Adipocyte (in vitro differentiated cells): ENCODE results near the gene EDARADD.

ENCODE experiments used
- DNase-seq: peaks from one replicate; pipeline ENCODE4 v3.0.0-alpha.2; 2015; ENCODE audit warnings: low read depth
- H3K27me3 ChIP-seq: replicated peaks from 2 replicates; pipeline ENCODE4 v1.7.0; 2013; ENCODE audit warnings: mild to moderate bottlenecking, low read length, moderate library complexity; ENCODE audit not compliant: control insufficient read depth, insufficient read depth
- H3K36me3 ChIP-seq: 2 replicates; pipeline ENCODE4 v1.7.0; 2013; ENCODE audit warnings: low read length, mild to moderate bottlenecking, moderate library complexity; ENCODE audit not compliant: control insufficient read depth, insufficient read depth, severe bottlenecking
- H3K4me1 ChIP-seq: 2 replicates; pipeline ENCODE4 v1.7.0; 2013; ENCODE audit warnings: mild to moderate bottlenecking, low read length, moderate library complexity; ENCODE audit not compliant: control insufficient read depth, insufficient read depth
- H3K4me3 ChIP-seq: 2 replicates; pipeline ENCODE4 v1.7.0; 2013; ENCODE audit warnings: mild to moderate bottlenecking, low read length, moderate library complexity
- H3K9ac ChIP-seq: 2 replicates; pipeline ENCODE4 v1.7.0; 2013; ENCODE audit warnings: mild to moderate bottlenecking, low read length, moderate library complexity
- H3K9me3 ChIP-seq: 2 replicates; pipeline ENCODE4 v1.7.0; 2013; ENCODE audit warnings: mild to moderate bottlenecking, low read length, moderate library complexity; ENCODE audit not compliant: control insufficient read depth

Gene EDARADD

DNA sequence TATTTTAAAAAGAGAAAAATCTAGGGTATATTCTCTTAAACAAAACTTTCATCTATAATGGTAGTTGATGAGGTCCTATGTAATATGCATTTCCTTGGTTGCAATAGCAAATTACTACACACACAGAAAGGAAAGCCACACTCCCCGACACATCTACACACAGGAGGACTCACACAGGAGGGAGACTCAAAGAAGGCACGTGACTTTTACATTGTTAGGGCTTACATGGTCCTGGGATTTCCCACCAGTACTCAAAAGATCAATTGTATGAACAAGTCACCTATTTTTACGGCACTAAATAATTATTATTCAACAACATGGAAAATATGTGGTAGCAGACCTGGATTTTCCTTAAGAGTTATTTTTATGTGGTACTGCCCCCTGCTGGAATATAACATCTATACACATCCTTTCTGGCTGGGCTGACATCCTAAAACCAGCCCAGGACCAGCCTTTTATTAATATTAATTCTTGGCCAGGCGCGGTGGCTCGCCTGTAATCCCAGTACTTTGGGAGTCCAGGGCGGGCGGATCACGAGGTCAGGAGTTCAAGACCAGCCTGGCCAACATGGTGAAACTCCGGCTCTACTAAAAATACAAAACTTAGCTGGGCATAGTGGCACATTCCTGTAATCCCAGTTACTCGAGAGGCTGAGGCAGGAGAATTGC, 95.8 kb downstream of the EDARADD start:
- Histone ChIP-seq H3K4me1 (no peaks in the 10 kb centered on the region), H3K36me3 (no peaks in the 10 kb centered on the region), H3K9ac (no peak overlapping the region), H3K27me3 (peaks cover 30% of the 10 kb centered on the region), H3K9me3 (no peaks in the 10 kb centered on the region), H3K4me3 (no peak overlapping the region)
- DNase-seq = peak; percentile 85

- no peaks in the 10 kb centered on the region for H3K4me1 ChIP-seq
- no peak for DNase-seq
- no peak overlapping the region for H3K9ac ChIP-seq
- H3K4me3 ChIP-seq = no peak overlapping the region
- no peaks in the 10 kb centered on the region for H3K36me3 ChIP-seq
- H3K27me3 ChIP-seq = peaks cover 37% of the 10 kb centered on the region
- no peaks in the 10 kb centered on the region for H3K9me3 ChIP-seq
Measured at GRCh38 chr1:236491469-236492136, 97.5 kb downstream of the EDARADD start.

DNA sequence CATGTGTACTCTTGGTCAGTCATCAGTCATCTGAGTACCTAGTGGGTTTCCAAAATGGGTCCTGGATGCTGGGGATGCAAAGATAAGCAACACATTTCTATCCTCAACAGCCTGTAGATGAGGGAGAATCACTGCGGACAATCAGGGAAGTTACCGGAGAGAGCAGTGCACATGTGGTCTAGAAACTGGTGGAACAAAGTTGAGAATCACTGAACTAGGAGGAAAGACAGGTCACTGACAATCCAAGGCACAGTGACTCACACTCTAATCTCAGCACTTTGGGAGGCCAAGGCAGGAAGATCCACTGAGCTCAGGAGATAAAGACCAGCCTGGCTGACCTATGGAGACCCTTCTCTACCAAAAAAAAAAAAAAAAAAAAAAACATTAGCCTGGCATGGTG, 98.3 kb downstream of the EDARADD start:
- H3K4me1 ChIP-seq = no peaks in the 10 kb centered on the region
- no peak overlapping the region for H3K9ac ChIP-seq
- H3K36me3 ChIP-seq = no peaks in the 10 kb centered on the region
- no peaks in the 10 kb centered on the region for H3K9me3 ChIP-seq
- peaks cover 31% of the 10 kb centered on the region for H3K27me3 ChIP-seq
- H3K4me3 ChIP-seq = no peak overlapping the region
- no peak for DNase-seq

DNA sequence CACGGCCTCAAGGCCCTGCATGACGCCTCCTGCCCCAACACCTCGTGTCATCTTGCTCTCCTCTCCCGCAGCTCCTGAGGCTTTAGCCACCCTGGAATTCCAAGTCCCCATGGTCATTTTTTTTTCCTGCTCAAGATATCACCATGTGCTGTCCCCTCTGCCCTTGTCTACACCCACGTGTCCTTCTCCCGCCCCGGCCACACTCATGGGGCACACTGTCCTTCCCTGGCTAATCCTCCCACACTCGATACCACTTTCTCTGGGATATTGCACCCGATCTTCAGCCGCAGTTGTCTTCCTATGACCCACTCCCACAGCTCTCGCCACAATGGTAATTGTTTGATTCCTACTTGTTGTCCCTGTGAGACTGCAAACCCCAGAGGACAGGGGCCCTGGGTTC, 100.0 kb downstream of the EDARADD start:
- H3K9ac ChIP-seq = no peak overlapping the region
- H3K9me3 ChIP-seq = no peaks in the 10 kb centered on the region
- DNase-seq = no peak
- H3K36me3 ChIP-seq = no peaks in the 10 kb centered on the region
- peaks cover 27% of the 10 kb centered on the region for H3K27me3 ChIP-seq
- no peaks in the 10 kb centered on the region for H3K4me1 ChIP-seq
- H3K4me3 ChIP-seq = no peak overlapping the region

DNA sequence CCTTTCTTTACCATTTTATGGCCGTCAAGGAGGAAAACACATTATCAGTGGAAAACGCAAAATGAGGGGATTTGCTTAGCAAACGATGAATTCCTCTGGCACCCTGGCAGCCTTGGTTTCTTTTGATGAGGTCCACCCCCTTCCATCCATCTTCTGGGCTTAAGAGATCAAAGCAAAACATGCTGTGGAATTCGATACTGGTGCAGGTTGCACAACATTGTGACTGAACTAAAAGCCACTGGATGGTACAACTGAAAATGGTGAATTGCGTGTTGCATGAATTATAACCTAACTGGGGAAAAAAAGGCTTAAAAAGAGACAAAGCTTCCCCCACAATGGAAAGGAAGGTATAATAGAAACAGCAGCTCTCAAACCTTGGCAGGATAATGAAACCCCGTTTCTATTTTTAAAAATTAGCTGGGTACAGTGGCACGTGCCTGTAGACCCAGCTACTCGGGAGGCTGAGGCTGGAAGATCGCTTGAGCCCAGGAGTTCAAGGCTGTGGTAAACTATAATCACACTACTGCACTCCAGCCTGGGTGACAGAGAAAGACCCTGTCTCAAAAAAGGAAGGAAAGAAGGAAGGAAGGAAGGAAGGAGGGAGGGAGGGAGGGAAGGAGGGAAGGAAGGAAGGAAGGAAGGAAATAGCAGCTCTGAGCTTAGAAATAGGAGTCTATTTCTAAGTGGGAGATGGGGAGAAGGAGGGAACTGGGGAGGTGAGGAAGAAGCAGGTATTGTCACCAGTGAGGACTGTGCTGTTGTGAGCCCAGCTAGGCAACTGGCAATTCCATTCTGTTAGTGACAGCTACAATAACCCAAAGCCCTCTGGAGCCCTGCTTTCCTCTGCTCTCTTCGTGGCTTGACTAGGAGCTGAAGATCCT, 100.7 kb downstream of the EDARADD start:
- no peaks in the 10 kb centered on the region for H3K9me3 ChIP-seq
- peak; percentile 29 for DNase-seq
- no peaks in the 10 kb centered on the region for H3K36me3 ChIP-seq
- H3K9ac ChIP-seq = no peak overlapping the region
- no peaks in the 10 kb centered on the region for H3K4me1 ChIP-seq
- H3K27me3 ChIP-seq = peaks cover 27% of the 10 kb centered on the region
- H3K4me3 ChIP-seq = no peak overlapping the region

DNA sequence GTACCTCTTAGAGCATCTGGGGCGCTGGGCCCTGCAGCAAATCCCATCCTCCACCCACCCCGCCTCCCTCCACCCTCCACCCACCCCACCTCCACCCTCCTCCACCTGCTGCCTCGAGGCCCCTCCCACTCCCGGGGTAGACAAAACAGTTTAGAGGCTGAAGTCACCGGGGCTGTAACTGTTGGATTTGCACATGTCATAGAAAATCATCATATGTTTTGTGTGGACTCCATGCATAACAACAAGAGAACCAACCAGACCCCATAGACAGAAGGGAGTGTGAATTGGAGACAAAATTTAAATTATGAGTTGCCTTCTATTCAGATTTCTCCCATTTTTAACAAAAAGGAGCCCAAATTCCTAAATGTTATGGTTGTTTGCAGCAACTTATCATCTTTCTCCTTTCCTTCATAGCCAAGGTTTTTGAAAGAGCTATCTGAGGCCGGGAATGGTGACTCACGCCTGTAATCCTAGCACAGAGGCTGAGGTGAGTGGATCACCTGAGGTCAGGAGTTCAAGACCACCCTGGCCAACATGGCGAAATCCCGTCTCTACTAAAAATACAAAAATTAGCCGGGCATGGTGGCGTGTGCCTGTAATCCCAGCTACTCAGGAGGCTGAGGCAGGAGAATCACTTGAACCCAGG, 101.5 kb downstream of the EDARADD start:
- no peak for DNase-seq

DNA sequence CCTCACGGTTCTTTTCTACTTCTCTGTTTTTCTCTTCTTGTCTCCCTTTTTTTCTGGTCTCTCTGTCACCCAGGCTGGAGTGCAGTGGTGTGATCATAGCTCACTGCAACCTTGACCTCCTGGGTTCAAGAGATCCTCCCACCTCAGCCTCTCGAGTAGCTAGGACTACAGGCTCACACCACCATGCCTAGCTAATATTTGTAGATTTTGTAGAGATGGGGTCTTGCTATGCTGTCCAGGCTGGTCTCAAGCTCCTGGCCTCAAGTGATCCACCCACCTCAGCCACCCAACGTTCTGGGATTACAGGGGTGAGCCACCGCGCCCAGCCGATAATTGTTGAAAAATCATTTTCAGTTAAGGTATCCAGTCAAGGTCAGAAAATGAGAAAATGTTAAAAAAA, 103.8 kb downstream of the EDARADD start:
- no peak for DNase-seq
- peaks cover 19% of the 10 kb centered on the region for H3K27me3 ChIP-seq
- peaks cover 6% of the 10 kb centered on the region for H3K4me1 ChIP-seq
- H3K9ac ChIP-seq = no peak overlapping the region
- H3K36me3 ChIP-seq = no peaks in the 10 kb centered on the region
- H3K4me3 ChIP-seq = no peak overlapping the region
- no peaks in the 10 kb centered on the region for H3K9me3 ChIP-seq

More for the DNA sequence above, 101.5 kb downstream of the EDARADD start:
- Histone ChIP-seq H3K9me3 (no peaks in the 10 kb centered on the region), H3K27me3 (peaks cover 27% of the 10 kb centered on the region), H3K36me3 (no peaks in the 10 kb centered on the region), H3K4me1 (no peaks in the 10 kb centered on the region), H3K9ac (no peak overlapping the region), H3K4me3 (no peak overlapping the region)

GRCh38 chr1:236501093-236501492, 107.0 kb downstream of the EDARADD start:
- DNase-seq = no peak
- Histone ChIP-seq H3K4me1 (peaks cover 6% of the 10 kb centered on the region), H3K27me3 (peaks cover 6% of the 10 kb centered on the region), H3K4me3 (no peak overlapping the region), H3K9me3 (no peaks in the 10 kb centered on the region), H3K9ac (no peak overlapping the region), H3K36me3 (no peaks in the 10 kb centered on the region)

GRCh38 chr1:236502579-236502971, 108.5 kb downstream of the EDARADD start:
- Histone ChIP-seq H3K9me3 (no peaks in the 10 kb centered on the region), H3K9ac (peak overlapping the region; percentile 56), H3K36me3 (no peaks in the 10 kb centered on the region), H3K4me3 (peak overlapping the region; percentile 69), H3K27me3 (no peaks in the 10 kb centered on the region), H3K4me1 (peaks cover 12% of the 10 kb centered on the region)
- peak; percentile 41 for DNase-seq

DNA sequence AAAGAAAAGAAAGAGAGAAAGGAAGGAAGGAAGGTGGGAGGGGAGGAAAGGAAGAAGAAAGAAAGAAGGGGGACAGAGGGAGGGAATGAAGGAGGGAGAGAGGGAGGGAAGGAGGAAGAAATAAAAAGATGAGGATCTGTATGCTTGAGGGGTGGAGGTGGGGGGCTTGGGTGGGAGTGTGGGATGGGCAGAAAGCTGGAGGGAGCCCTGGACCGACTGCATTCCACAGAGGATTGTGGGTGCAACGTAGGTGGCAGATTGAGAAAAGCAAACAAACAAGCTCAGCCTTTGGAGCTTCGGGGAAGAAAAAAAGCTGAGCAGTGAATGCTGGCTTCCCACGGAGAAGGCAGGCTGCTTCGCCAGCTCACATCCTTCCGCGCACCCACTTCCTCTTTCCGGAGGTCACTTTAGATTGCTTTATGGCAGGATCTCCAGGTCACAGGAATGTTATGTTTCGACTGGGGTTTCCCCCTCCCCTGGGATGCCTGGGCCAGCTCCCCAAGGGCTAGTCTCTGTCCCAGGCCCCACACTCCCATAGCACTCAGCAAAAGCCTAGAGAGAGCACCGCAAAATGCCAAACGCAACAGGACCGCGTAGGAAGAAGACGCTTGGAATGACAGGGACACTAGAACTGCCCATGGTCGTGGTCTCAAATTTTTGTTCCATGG, 109.0 kb downstream of the EDARADD start:
- DNase-seq = peak; percentile 73
- Histone ChIP-seq H3K4me3 (peak overlapping the region; percentile 69), H3K9ac (peak overlapping the region; percentile 56), H3K9me3 (no peaks in the 10 kb centered on the region), H3K27me3 (no peaks in the 10 kb centered on the region), H3K4me1 (peaks cover 14% of the 10 kb centered on the region), H3K36me3 (no peaks in the 10 kb centered on the region)
